A673 (cell line): ENCODE data around the gene CTXN3.
"Not testable (repeated sequence)": the region's sequence is repeated elsewhere in the genome, so short reads cannot be mapped to it uniquely, and the experiment has no call there.

ENCODE experiments used
- CTCF ChIP-seq: fragments of 300-800, 200-600 bp; sonication (generic); conservative IDR thresholded peaks from 2 replicates; pipeline ENCODE4 v1.5.1; 2017; ENCODE audit warnings: low read depth, mild to moderate bottlenecking, antibody characterized with exemption, low read length, moderate library complexity, mixed read lengths
- EZH2 ChIP-seq: fragments of 200-600 bp; sonication (generic); IDR thresholded peaks from 2 replicates; pipeline ENCODE4 v1.6.1; 2017; ENCODE audit warnings: borderline replicate concordance, low read depth, mild to moderate bottlenecking, mixed read lengths, antibody characterized with exemption, low read length; ENCODE audit not compliant: poor library complexity, severe bottlenecking

- not testable (repeated sequence) for TF ChIP-seq CTCF, EZH2
Observed at GRCh38 chr5:127679691-127680330, 30.9 kb downstream of the CTXN3 start.
